Liver (tissue), 9 donors: ENCODE results near the gene CCER1. TPM values are rescaled to one million over a fixed set of nuclear protein-coding genes. Genes with fewer than 3 reads are reported as not detected.

ENCODE experiments used
- DNase-seq: peaks from one replicate; pipeline ENCODE4 v3.0.0-alpha.2; 2017; ENCODE audit warnings: low spot score
- H3K27ac ChIP-seq, 2 donors: one replicate each; pipeline ENCODE4 v1.7.0; 2013; ENCODE audit warnings: inconsistent platforms in 2 of 2, low read length in 2 of 2, control low read depth in 1 of 2, low read depth in 1 of 2, mild to moderate bottlenecking in 1 of 2
- H3K27me3 ChIP-seq, 4 donors: one replicate each; pipeline versions ENCODE4 v1.6.1 to v1.7.0; 2013; ENCODE audit warnings: low read length in 3 of 4, inconsistent platforms in 1 of 4, mild to moderate bottlenecking in 1 of 4, moderate library complexity in 1 of 4; ENCODE audit not compliant: control insufficient read depth in 4 of 4, insufficient read depth in 4 of 4
- H3K36me3 ChIP-seq, 4 donors: one replicate each; pipeline versions ENCODE4 v1.6.1 to v1.7.0; 2013; ENCODE audit warnings: low read length in 3 of 4, mild to moderate bottlenecking in 3 of 4, low read depth in 1 of 4, moderate library complexity in 1 of 4; ENCODE audit not compliant: control insufficient read depth in 4 of 4, insufficient read depth in 3 of 4
- H3K4me1 ChIP-seq, 4 donors: one replicate each; pipeline versions ENCODE4 v1.6.1 to v1.7.0; 2013; ENCODE audit warnings: low read length in 3 of 4, mild to moderate bottlenecking in 3 of 4, moderate library complexity in 1 of 4; ENCODE audit not compliant: control insufficient read depth in 4 of 4, insufficient read depth in 4 of 4
- H3K4me3 ChIP-seq, 3 donors: one replicate each; pipeline versions ENCODE4 v1.6.1 to v1.7.0; 2013; ENCODE audit warnings: low read length in 3 of 3, control low read depth in 1 of 3, low read depth in 1 of 3, mild to moderate bottlenecking in 1 of 3
- H3K9ac ChIP-seq, 2 donors: one replicate each; pipeline ENCODE4 v1.7.0; 2013; ENCODE audit warnings: low read length in 2 of 2, mild to moderate bottlenecking in 2 of 2, moderate library complexity in 2 of 2, control low read depth in 1 of 2, low read depth in 1 of 2
- H3K9me3 ChIP-seq, 4 donors: one replicate each; pipeline versions ENCODE4 v1.6.1 to v1.7.0; 2013; ENCODE audit warnings: low read length in 3 of 4; ENCODE audit not compliant: control insufficient read depth in 4 of 4
- CTCF ChIP-seq: fragments of 150-350 bp; IDR thresholded peaks from 2 replicates; pipeline ENCODE4 v1.5.1; 2017; ENCODE audit warnings: improper control_type of control experiment, low read depth, low read length; ENCODE audit not compliant: missing input control
- EGR1 ChIP-seq, 2 donors: IDR thresholded peaks; 2 replicates each; pipeline ENCODE4 v1.6.1; 2016 to 2018; ENCODE audit warnings: antibody characterized with exemption in 2 of 2, low read depth in 2 of 2
- FOXA1 ChIP-seq: IDR thresholded peaks from 2 replicates; pipeline ENCODE4 v1.6.1; 2016; ENCODE audit warnings: antibody characterized with exemption
- FOXA2 ChIP-seq: IDR thresholded peaks from 2 replicates; pipeline ENCODE4 v1.6.1; 2016; ENCODE audit warnings: antibody characterized with exemption
- GABPA ChIP-seq, 2 donors: IDR thresholded peaks in 1 of 2; conservative IDR thresholded peaks in 1 of 2; 2 replicates each; pipeline ENCODE4 v1.6.1; 2016; ENCODE audit warnings: antibody characterized with exemption in 2 of 2, mild to moderate bottlenecking in 1 of 2, moderate library complexity in 1 of 2
- HNF4A ChIP-seq, 2 donors: conservative IDR thresholded peaks; 2 replicates each; pipeline ENCODE4 v1.6.1; 2016; ENCODE audit warnings: antibody characterized with exemption in 2 of 2, mild to moderate bottlenecking in 2 of 2
- HNF4G ChIP-seq: IDR thresholded peaks from 2 replicates; pipeline ENCODE4 v1.6.1; 2016; ENCODE audit warnings: antibody characterized with exemption
- JUND ChIP-seq, 2 donors: IDR thresholded peaks; 2 replicates each; pipeline ENCODE4 v1.6.1; 2016; ENCODE audit warnings: antibody characterized with exemption in 2 of 2
- MAX ChIP-seq: IDR thresholded peaks from 2 replicates; pipeline ENCODE4 v1.6.1; 2016; ENCODE audit warnings: antibody characterized with exemption
- NR2F2 ChIP-seq: IDR thresholded peaks from 2 replicates; pipeline ENCODE4 v1.6.1; 2016; ENCODE audit warnings: antibody characterized with exemption
- RAD21 ChIP-seq, 2 donors: IDR thresholded peaks; 2 replicates each; pipeline ENCODE4 v1.6.1; 2016; ENCODE audit warnings: antibody characterized with exemption in 2 of 2, mild to moderate bottlenecking in 2 of 2
- REST ChIP-seq: IDR thresholded peaks from 2 replicates; pipeline ENCODE4 v1.6.1; 2016; ENCODE audit warnings: antibody characterized with exemption, mild to moderate bottlenecking
- RXRA ChIP-seq, 2 donors: IDR thresholded peaks; 2 replicates each; pipeline ENCODE4 v1.6.1; 2017 to 2018; ENCODE audit warnings: antibody characterized with exemption in 2 of 2, mild to moderate bottlenecking in 1 of 2
- SP1 ChIP-seq: IDR thresholded peaks from 2 replicates; pipeline ENCODE4 v1.6.1; 2018; ENCODE audit warnings: antibody characterized with exemption, mild to moderate bottlenecking
- ZBTB33 ChIP-seq: IDR thresholded peaks from 2 replicates; pipeline ENCODE4 v1.6.1; 2016; ENCODE audit warnings: antibody characterized with exemption
- WGBS: extraction: QIAGEN DNeasy Blood & Tissue Kit; methylation state at CpG from one replicate; pipeline ENCODE4 v1.1.7; 2013; 5-methylcytosine and 5-hydroxymethylcytosine counted together
- polyA plus RNA-seq, 2 donors: library from polyadenylated mRNA; stranded (reverse) in 1 of 2; unstranded in 1 of 2; fragments of 200-250 nt in 1 of 2; fragments of >200 nt in 1 of 2; fragmentation: Nextera tagmentation in 1 of 2; extraction: Ambion mirVana in 1 of 2; gene quantifications; one replicate each; pipeline versions ENCODE4 v1.2.1 to v1.2.3, GENCODE V29; 2013 to 2015
- total RNA-seq, 2 donors: library from RNA; depleted of rRNA; stranded (reverse); fragments of >200 nt; gene quantifications; one replicate each; pipeline ENCODE4 v1.2.3, GENCODE V29; 2014
- TF ChIP-seq, protein P1 (sequence below): IDR thresholded peaks from 2 replicates; pipeline ENCODE4 v1.6.1; 2016; ENCODE audit warnings: antibody characterized with exemption
- donor health status: healthy.
- donor health status: healthy.
- donor health status: healthy.
- donor health status: healthy.
- donor health status: healthy.

The CCER1 gene
- total and polyA plus RNA-seq, 4 donors, result not detected

GRCh38 chr12:90982170-90982569 is 27.2 kb upstream of the CCER1 start:
- H3K9ac ChIP-seq, result no peak overlapping the region
- DNase-seq, result no peak
- no peak overlapping the region for H3K27ac ChIP-seq
- no peaks in the 10 kb centered on the region for H3K9me3 ChIP-seq
- no peaks in the 10 kb centered on the region for H3K36me3 ChIP-seq
- no peak for TF ChIP-seq FOXA2
- TF ChIP-seq ZBTB33, result no peak
- no peak for TF ChIP-seq FOXA1
- no peak for TF ChIP-seq EGR1 (IDR thresholded peaks at IDR 0.05; ENCODE audit: low read depth in 2 of 2)
- TF ChIP-seq SP1, result no peak
- TF ChIP-seq NR2F2, result no peak
- TF ChIP-seq HNF4A (conservative IDR thresholded peaks at IDR 0.05), result no peak
- no peak for TF ChIP-seq GABPA (IDR thresholded peaks at IDR 0.05 in 1 of 2, conservative IDR thresholded peaks at IDR 0.05 in 1 of 2)
- no peak for TF ChIP-seq CTCF
- TF ChIP-seq, protein P1, sequence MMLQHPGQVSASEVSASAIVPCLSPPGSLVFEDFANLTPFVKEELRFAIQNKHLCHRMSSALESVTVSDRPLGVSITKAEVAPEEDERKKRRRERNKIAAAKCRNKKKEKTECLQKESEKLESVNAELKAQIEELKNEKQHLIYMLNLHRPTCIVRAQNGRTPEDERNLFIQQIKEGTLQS, result no peak
- no peak for TF ChIP-seq JUND (IDR thresholded peaks at IDR 0.05)
- no peak for TF ChIP-seq MAX
- no peak for TF ChIP-seq RXRA (IDR thresholded peaks at IDR 0.05)
- no peak for TF ChIP-seq HNF4G
- no peak for TF ChIP-seq REST
- no peaks in the 10 kb centered on the region for H3K4me1 ChIP-seq
- no peaks in the 10 kb centered on the region for H3K27me3 ChIP-seq
- WGBS, result 100% methylated on average over 1 of the region's 1 CpG
- no peak overlapping the region for H3K4me3 ChIP-seq

- H3K9me3 ChIP-seq, result no peaks in the 10 kb centered on the region
- DNase-seq, result no peak
- no peak overlapping the region for H3K9ac ChIP-seq
- no peak overlapping the region for H3K4me3 ChIP-seq
- 77% methylated on average over 3 of the region's 3 CpGs for WGBS
- no peaks in the 10 kb centered on the region for H3K36me3 ChIP-seq
- no peaks in the 10 kb centered on the region for H3K4me1 ChIP-seq
- no peak overlapping the region for H3K27ac ChIP-seq
- TF ChIP-seq RAD21 (IDR thresholded peaks at IDR 0.05), result peak in 1 of 2 donors; percentile 16
- no peak for TF ChIP-seq HNF4A (conservative IDR thresholded peaks at IDR 0.05)
- no peaks in the 10 kb centered on the region for H3K27me3 ChIP-seq
Observed at GRCh38 chr12:90979951-90980350, 25.0 kb upstream of the CCER1 start.
